Glomerular endothelial cell (primary cell): Measurements from ENCODE around the gene GRIA4. TPM values are rescaled to one million over a fixed set of nuclear protein-coding genes. Genes with fewer than 3 reads are reported as not detected.
A peak's percentile ranks its signal among the peaks of the same experiment; 100 is the strongest.

Source experiments
- DNase-seq: peaks from one replicate; pipeline ENCODE4 v3.0.0-alpha.2; 2011; ENCODE audit warnings: low read depth, low spot score; ENCODE audit errors: extremely low read depth
- total RNA-seq: library from RNA; depleted of rRNA; stranded (reverse); fragments of >200 nt; gene quantifications from 2 replicates; pipeline ENCODE4 v1.2.3, GENCODE V29; 2015

Gene GRIA4
- total RNA-seq, 1 donor from 2014 or later = not detected

- no peak for DNase-seq
Measured at GRCh38 chr11:105635466-105635865, 25.6 kb downstream of the GRIA4 start.

DNA sequence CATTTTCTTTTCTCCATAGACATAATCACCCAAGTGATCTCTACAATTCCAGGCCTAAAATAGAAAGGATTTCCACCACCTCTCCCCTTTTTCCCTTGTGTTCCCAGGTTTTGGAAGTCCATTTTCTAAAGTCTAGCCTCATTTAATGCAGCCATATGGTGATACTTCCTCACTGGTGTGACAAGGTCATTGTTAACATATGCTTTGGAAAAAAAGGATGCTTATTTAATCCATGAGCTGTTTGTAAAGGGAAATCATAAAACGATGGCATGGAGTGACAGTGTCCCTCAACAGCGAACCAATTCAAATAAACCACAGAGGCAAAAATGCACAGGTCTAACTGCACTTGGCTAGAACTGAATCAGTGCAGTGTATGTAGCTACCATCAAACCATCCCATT is 26.6 kb downstream of the GRIA4 start:
- DNase-seq = no peak

GRCh38 chr11:105639527-105639926 is 29.7 kb downstream of the GRIA4 start:
- DNase-seq = no peak

DNA sequence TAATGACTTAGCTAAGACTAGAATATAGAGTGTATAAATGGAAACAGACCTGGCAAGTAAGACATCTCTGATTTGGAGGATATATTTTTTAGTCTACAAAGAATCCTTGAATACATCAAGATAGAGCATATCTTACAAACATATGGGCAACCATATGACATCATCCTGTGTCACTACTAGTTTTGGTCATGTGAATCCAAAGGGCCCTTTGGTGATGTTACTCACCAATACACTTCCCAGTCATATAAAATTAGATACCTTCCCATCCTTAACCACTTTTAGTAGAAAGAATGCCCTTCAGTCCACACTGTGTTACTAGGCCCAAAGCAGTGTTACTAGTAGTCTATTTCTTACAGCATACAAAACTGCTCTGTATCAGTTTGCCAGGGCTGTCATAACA is 31.6 kb downstream of the GRIA4 start:
- no peak for DNase-seq

DNA sequence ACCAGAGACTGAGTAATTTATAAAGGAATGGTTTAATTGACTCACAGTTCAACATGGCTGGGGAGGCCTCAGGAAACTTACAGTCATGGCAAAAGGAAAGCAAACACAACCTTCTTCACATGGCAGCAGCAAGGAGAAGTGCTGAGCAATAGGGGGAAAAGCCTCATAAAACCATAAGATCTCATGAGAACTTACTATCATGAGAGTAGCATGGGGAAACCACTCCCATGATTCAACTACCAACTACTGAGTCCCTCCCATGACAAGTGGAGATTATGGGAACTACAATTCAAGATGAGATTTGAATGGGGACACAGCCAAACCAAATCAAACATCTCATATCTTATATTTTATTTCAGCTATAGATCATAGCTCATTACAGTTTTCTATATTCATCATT is 33.0 kb downstream of the GRIA4 start:
- no peak for DNase-seq

- DNase-seq = no peak
Measured at GRCh38 chr11:105644839-105645573, 35.1 kb downstream of the GRIA4 start.

DNA sequence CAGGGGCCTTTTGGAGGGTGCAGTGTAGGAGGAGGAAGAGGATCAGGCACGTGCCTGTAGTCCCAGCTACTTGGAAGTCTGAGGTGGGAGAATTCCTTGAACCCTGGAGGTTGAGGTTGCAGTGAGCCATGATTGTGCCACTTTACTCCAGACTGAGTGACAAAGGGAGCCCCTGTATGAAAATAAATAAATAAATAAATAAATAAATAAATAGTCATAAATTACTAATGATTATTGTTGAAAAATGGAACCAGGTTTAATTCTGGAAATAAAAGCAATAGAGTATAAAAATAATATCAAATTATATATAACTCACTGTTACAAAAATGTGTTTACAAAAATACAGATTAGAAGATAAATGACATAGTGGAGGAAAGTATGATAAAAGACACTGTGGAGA is 37.9 kb downstream of the GRIA4 start:
- no peak for DNase-seq

DNA sequence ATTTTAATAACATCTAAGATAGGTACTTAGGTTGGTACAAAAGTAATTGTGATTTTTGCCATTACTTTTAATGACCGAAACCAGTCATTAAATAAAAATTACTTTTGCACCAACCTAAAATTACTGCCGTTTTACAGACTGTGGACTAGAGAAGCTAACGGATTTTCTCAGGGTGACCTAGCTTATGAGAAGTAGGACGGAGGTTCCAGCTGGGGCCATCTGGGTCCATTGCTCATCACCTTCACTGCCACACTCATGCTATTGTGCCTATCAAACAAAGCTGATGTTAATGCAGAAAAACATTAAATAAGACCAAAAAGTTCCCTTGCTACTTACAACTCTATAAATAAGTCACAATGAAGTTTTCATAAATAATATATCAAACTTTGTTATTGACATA is 38.9 kb downstream of the GRIA4 start:
- no peak for DNase-seq

GRCh38 chr11:105665281-105665680 is 55.4 kb downstream of the GRIA4 start:
- no peak for DNase-seq

- DNase-seq = no peak
Measured at GRCh38 chr11:105667441-105667840, 57.6 kb downstream of the GRIA4 start.

DNA sequence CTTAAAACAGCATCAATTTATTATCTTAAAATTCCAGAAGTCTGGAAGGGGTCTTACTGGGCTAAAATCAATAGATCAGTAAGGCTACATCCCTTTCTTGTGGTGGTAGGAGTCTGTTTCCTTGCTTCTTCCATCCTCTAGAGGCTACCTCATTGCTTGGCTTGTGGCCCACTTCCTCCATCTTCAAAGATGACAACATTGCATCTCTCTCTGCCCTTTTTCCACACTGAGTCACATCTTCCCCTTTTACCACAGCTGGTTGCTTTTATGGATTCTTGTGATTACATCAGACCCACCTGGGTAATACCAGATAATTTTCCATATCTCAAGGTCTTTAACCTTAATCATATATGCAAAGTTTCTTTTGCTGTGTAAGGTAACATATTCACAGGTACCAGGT is 60.9 kb downstream of the GRIA4 start:
- no peak for DNase-seq

GRCh38 chr11:105673089-105673488 is 63.2 kb downstream of the GRIA4 start:
- peak; percentile 57 for DNase-seq

- DNase-seq = no peak
Measured at GRCh38 chr11:105689631-105690030, 79.8 kb downstream of the GRIA4 start.

GRCh38 chr11:105690467-105690866 is 80.6 kb downstream of the GRIA4 start:
- no peak for DNase-seq

- no peak for DNase-seq
Measured at GRCh38 chr11:105693075-105693759, 83.3 kb downstream of the GRIA4 start.

GRCh38 chr11:105696000-105696399 is 86.1 kb downstream of the GRIA4 start:
- DNase-seq = no peak

DNA sequence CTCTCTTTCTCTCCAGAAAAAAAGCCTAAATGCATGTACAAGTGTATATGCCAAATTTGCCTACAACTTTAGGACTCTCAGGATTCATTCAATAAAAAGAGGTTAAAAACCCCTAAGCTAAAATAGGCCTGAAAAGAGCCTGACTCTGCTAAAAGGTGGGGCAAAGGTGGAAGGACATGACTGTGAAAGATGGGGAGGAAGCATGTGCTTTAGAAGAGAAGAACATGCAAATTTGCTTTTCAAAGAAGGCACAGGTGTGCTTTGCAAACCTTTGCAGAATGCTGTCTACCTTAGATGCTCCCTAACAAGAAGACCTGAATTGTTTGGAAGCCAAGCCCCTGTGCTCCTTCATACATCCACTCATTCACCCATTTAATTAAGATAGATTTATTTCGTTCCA is 87.4 kb downstream of the GRIA4 start:
- no peak for DNase-seq

DNA sequence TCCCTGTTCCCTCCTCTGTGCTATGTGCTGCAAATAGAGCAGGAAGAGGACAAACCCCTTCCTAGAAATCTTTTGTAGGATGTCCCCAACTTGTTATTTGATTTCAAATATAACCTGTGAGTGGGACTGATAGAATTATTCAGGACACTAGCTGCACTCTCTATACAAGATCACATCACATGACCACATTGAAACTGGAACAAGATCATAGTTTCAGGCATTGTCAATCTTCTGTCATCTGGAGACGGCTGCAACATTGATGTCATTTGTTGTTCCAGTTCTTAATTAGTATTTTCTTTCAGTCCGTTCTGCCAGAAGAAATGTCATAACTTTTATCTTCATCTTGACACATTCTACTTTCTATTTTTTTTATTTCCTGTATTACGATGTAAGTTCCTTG is 89.3 kb downstream of the GRIA4 start:
- DNase-seq = no peak

DNA sequence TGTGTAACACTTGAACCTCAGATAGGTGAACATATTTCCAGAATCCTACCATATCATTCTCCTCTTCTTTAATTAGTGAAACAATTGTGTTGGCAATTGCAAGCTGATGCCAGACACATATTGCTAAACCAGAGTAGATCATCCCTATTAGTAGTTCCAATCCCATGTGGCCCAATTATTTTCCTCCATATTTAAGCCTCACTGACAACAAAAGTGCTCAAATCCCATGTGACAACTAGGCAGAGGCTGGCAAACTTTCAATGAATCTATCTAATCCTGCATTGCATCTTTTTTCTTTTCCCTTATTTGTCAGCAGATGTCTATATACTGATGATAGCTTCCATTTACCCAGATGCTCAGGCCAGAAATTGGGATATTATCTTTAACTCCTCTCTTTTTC is 90.4 kb downstream of the GRIA4 start:
- no peak for DNase-seq

DNA sequence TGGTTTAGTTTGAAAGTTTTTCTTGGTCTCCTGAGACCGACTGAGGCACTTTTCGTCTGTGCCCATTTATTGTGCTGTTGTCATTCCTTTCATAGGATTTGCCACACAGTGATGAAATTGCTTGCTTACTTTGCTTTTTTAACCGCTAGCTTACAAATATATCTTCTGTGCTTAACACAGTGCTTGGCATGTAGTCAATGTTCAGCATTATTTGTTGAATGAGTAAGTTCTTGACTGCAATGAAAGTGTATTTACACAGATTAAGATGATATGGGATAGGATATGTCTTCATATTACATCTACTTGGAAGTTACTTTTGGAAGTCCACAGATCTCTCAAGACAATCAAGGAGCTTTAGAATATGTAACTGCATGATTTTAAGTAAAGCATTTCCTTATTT is 91.2 kb downstream of the GRIA4 start:
- DNase-seq = no peak

GRCh38 chr11:105705786-105706530 is 96.1 kb downstream of the GRIA4 start:
- DNase-seq = no peak

- DNase-seq = no peak
Measured at GRCh38 chr11:105713106-105713505, 103.2 kb downstream of the GRIA4 start.
